OCI-LY7 (cell line): ENCODE data around the gene PLTP. TPM values are rescaled to one million over a fixed set of nuclear protein-coding genes. Genes with fewer than 3 reads are reported as not detected.

Source experiments
- BruUV-seq: library from RNA; stranded (reverse); fragments of 400-500 nt; replicated peaks from 2 replicates; lab custom pipeline; 2021; lab: Mats Ljungman, UMichigan
- CTCF ChIA-PET: fragments of 300-600 bp; sonication (Branson Sonifier 250); formaldehyde crosslinking; loops from one replicate; lab custom pipeline; 2022; ENCODE audit warnings: antibody characterized with exemption; ENCODE audit not compliant: unreplicated experiment; lab: Charles Lee
- POLR2A ChIA-PET: fragments of 300-600 bp; sonication (Branson Sonifier 250); formaldehyde crosslinking; loops from one replicate; lab custom pipeline; 2022; ENCODE audit warnings: antibody characterized with exemption; lab: Charles Lee
- DNase-seq: peaks from one replicate; pipeline ENCODE4 v3.0.0-alpha.2; 2015; ENCODE audit warnings: low spot score
- H2AFZ ChIP-seq: fragments of 200-600 bp; sonication (generic), shearing (Covaris generic); 2 replicates; pipeline ENCODE4 v1.6.1; 2014; ENCODE audit warnings: mild to moderate bottlenecking, antibody characterized with exemption, low read length, moderate library complexity
- H3K27ac ChIP-seq: fragments of 200-600 bp; sonication (generic); 2 replicates; pipeline ENCODE4 v1.5.1; 2014; ENCODE audit warnings: mixed run types, low read depth, mild to moderate bottlenecking, moderate library complexity, low read length, inconsistent platforms; ENCODE audit not compliant: poor library complexity, severe bottlenecking
- H3K36me3 ChIP-seq: fragments of 200-600 bp; sonication (generic); 2 replicates; pipeline ENCODE4 v1.6.1; 2014; ENCODE audit warnings: mild to moderate bottlenecking, antibody characterized with exemption, low read length, moderate library complexity, mixed read lengths; ENCODE audit not compliant: insufficient read depth
- H3K4me1 ChIP-seq: fragments of 200-600 bp; sonication (generic); 2 replicates; pipeline ENCODE4 v1.5.1; 2014; ENCODE audit warnings: mild to moderate bottlenecking, low read length; ENCODE audit not compliant: insufficient read depth, poor library complexity, severe bottlenecking
- H3K4me2 ChIP-seq: fragments of 200-600 bp; sonication (generic); 2 replicates; pipeline ENCODE4 v1.6.1; 2014; ENCODE audit warnings: mild to moderate bottlenecking, low read length
- H3K4me3 ChIP-seq: fragments of 200-600 bp; sonication (generic); 2 replicates; pipeline ENCODE4 v1.5.1; 2014; ENCODE audit warnings: mild to moderate bottlenecking, low read depth, low read length; ENCODE audit not compliant: poor library complexity, severe bottlenecking
- H3K79me2 ChIP-seq: fragments of 200-600 bp; sonication (generic); 2 replicates; pipeline ENCODE4 v1.6.1; 2016; ENCODE audit warnings: low read depth, mild to moderate bottlenecking, low read length, moderate library complexity, mixed read lengths; ENCODE audit not compliant: insufficient read depth
- H3K9me2 ChIP-seq: fragments of 200-600 bp; sonication (generic); 2 replicates; pipeline ENCODE4 v1.6.1; 2016; ENCODE audit warnings: mild to moderate bottlenecking, low read length, mixed read lengths; ENCODE audit not compliant: insufficient read depth
- H3K9me3 ChIP-seq: fragments of 200-600 bp; sonication (generic); 2 replicates; pipeline ENCODE4 v1.6.1; 2014; ENCODE audit warnings: mild to moderate bottlenecking, mixed run types, low read length, mixed read lengths
- H4K20me1 ChIP-seq: fragments of 200-600 bp; sonication (generic); 2 replicates; pipeline ENCODE4 v1.6.1; 2014; ENCODE audit warnings: mild to moderate bottlenecking, antibody characterized with exemption, low read length, moderate library complexity, mixed read lengths; ENCODE audit not compliant: insufficient read depth
- CTCF ChIP-seq: fragments of 200-600 bp; sonication (generic); conservative IDR thresholded peaks from 2 replicates; pipeline ENCODE4 v1.5.1; 2014; ENCODE audit warnings: mild to moderate bottlenecking, antibody characterized with exemption, low read length, moderate library complexity, mixed read lengths
- EZH2phosphoT487 ChIP-seq: fragments of 200-600 bp; sonication (generic); IDR thresholded peaks from 2 replicates; pipeline ENCODE4 v1.6.1; 2018; ENCODE audit warnings: low read depth, borderline replicate concordance, mild to moderate bottlenecking, mixed run types, antibody characterized with exemption, low read length, moderate library complexity, mixed read lengths
- intact Hi-C: fragments of 100-400 bp; cut with micrococcal nuclease; formaldehyde crosslinking; loops from one replicate; pipeline ENCODE4 v1.10.0; 2022; ENCODE audit not compliant: unreplicated experiment
- total RNA-seq, 2 experiments: library from RNA; depleted of rRNA in 1 of 2; stranded (reverse); fragments of >200 nt in 1 of 2; shearing (Covaris generic) in 1 of 2; gene quantifications; 2 replicates each; pipeline ENCODE4 v1.2.3, GENCODE V29; 2014 to 2022

PLTP gene
- total RNA-seq, 2 experiments from 2014 or later: 12.7 to 17.1 TPM

GRCh38 chr20:45947110-45947866 is 35.3 kb upstream of the PLTP start:
- H3K27ac ChIP-seq: no peak overlapping the region
- H3K4me3 ChIP-seq: no peak overlapping the region
- peaks cover 95% of the 10 kb centered on the region for H3K36me3 ChIP-seq
- peaks cover 8% of the 10 kb centered on the region for H3K4me1 ChIP-seq
- no peaks in the 10 kb centered on the region for H3K79me2 ChIP-seq
- no peak overlapping the region for H2AFZ ChIP-seq
- DNase-seq: no peak
- ChIA-PET CTCF (no interaction called here), POLR2A (interaction anchor here (2.0 kb wide), 1 partner anchor 13 kb away, joined by 4 read pairs; the partner anchor contains the start of gene PCIF1)
- TSS peak; percentile 31 for BruUV-seq
- H3K9me3 ChIP-seq: no peaks in the 10 kb centered on the region
- no peak overlapping the region for H3K4me2 ChIP-seq
- no peaks in the 10 kb centered on the region for H3K9me2 ChIP-seq
- no peak for TF ChIP-seq EZH2phosphoT487
- TF ChIP-seq CTCF: no peak
- intact Hi-C loops: no loop called here
- no peaks in the 10 kb centered on the region for H4K20me1 ChIP-seq

DNA sequence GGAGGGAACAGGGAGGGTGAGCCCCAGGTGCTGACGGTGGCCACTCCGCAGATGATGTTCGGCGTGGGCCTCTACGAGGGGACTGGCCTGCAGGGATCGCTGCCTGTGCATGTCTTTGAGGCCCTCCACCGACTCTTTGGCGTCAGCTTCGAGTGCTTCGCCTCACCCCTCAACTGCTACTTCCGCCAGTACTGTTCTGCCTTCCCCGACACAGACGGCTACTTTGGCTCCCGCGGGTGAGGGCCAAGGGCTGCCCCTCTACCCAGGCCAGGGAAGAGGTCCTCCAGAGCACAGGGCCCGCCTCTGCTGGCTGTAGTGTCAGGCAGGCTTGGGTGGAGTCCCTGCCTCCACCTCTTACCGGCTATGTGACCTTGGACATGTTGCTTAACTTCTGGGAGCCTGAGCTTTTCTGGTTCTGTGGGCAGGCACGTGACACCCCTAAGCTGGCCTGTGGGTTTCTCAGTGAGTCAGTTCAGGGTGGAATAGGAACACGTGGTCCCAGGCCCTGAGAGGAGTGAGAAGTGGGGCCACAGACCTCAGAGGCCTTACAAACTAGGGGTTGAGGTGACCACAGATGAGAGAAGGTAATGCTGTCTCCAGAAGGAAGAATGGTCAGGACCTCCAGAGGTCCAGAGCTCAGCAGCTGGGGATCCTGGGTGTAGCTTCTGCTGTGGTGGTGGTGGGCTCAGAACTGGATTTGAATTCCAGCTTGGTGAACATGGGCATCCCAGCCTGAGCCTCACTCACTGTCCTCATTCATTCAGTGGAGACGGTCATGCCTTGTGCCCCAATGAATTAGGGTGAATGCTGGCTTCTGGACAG is 34.4 kb upstream of the PLTP start:
- Histone ChIP-seq H3K79me2 (no peaks in the 10 kb centered on the region), H3K4me3 (no peak overlapping the region), H3K4me1 (peaks cover 3% of the 10 kb centered on the region), H2AFZ (no peak overlapping the region), H4K20me1 (no peaks in the 10 kb centered on the region), H3K4me2 (no peak overlapping the region), H3K9me2 (no peaks in the 10 kb centered on the region), H3K27ac (no peak overlapping the region), H3K9me3 (no peaks in the 10 kb centered on the region), H3K36me3 (peaks cover 90% of the 10 kb centered on the region)
- no peak for TF ChIP-seq CTCF
- TF ChIP-seq EZH2phosphoT487: no peak
- BruUV-seq: no TSS peak
- ChIA-PET CTCF (no interaction called here), POLR2A (no interaction called here)
- intact Hi-C loops: no loop called here
- DNase-seq: no peak
